ENCODE data around the gene MYO3A. TPM values are rescaled to one million over a fixed set of nuclear protein-coding genes. Genes with fewer than 3 reads are reported as not detected.

Gene MYO3A
- total RNA-seq, 2 donors from 2014 or later: 33.9 to 37.6 TPM

DNA sequence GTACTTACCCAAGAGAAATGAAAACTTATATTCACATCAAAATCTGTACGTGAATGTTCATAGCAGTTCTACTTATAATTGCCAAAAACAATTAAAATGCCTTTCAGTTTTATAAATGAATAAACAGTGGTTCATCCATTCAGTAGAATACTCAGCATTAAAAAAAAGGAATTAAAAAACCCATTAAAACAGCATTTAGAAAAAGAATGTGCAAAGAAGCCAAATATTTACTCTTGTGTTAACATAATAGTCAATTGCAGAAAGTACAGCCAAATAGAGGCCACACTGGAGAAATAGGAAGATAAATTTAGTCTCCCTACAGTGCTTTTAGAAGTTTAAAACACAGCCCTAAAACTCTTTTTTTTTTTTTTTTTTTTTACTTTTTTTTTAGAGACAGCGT lies 54.6 kb downstream of the MYO3A start:
- no peak for TF ChIP-seq CTCF (conservative IDR thresholded peaks at IDR 0.05)
- Histone ChIP-seq H3K4me3 (ENCODE audit: low read length) (no peak overlapping the region), H3K4me1 (ENCODE audit: control insufficient read depth, insufficient read depth, low read length) (no peaks in the 10 kb centered on the region), H3K9me3 (ENCODE audit: control insufficient read depth, low read length) (peaks cover 26% of the 10 kb centered on the region), H3K27ac (ENCODE audit: low read depth, low read length) (no peak overlapping the region), H3K9ac (ENCODE audit: extremely low read depth, low read length, poor library complexity, severe bottlenecking) (no peak overlapping the region), H3K36me3 (ENCODE audit: control insufficient read depth, insufficient read depth, low read length) (peaks cover 5% of the 10 kb centered on the region), H3K27me3 (ENCODE audit: control insufficient read depth, insufficient read depth, low read length, poor library complexity, severe bottlenecking) (no peaks in the 10 kb centered on the region)
- 89% methylated on average over 2 of the region's 2 CpGs; no CpG with 5 or more reads in 1 of the 2 experiments for WGBS, 2 experiments (ENCODE audit: insufficient coverage in 1 of 2, insufficient read length in 1 of 2)
- Mint-ChIP-seq H3K9me3 (peaks cover 43% of the 10 kb centered on the region), H3K27ac (no peak overlapping the region), H3K27me3 (ENCODE audit: insufficient read depth) (no peaks in the 10 kb centered on the region), H3K4me1 (no peaks in the 10 kb centered on the region), H3K36me3 (ENCODE audit: low read depth) (peaks cover 35% of the 10 kb centered on the region), H3K4me3 (no peak overlapping the region)
- DNase-seq: no peak

GRCh38 chr10:25989951-25990350 lies 55.9 kb downstream of the MYO3A start:
- H3K36me3 ChIP-seq (ENCODE audit: control insufficient read depth, insufficient read depth, low read length): no peaks in the 10 kb centered on the region
- no peak for TF ChIP-seq CTCF (conservative IDR thresholded peaks at IDR 0.05)
- no peak overlapping the region for H3K9ac ChIP-seq (ENCODE audit: extremely low read depth, low read length, poor library complexity, severe bottlenecking)
- Mint-ChIP-seq H3K27ac (no peak overlapping the region), H3K4me1 (no peaks in the 10 kb centered on the region), H3K27me3 (ENCODE audit: insufficient read depth) (no peaks in the 10 kb centered on the region), H3K4me3 (no peak overlapping the region), H3K9me3 (peaks cover 42% of the 10 kb centered on the region), H3K36me3 (ENCODE audit: low read depth) (peaks cover 32% of the 10 kb centered on the region)
- 100% methylated on average over 1 of the region's 3 CpGs; no CpG with 5 or more reads in 1 of the 2 experiments for WGBS, 2 experiments (ENCODE audit: insufficient coverage in 1 of 2, insufficient read length in 1 of 2)
- H3K27ac ChIP-seq (ENCODE audit: low read depth, low read length): no peak overlapping the region
- H3K4me3 ChIP-seq (ENCODE audit: low read length): no peak overlapping the region
- H3K4me1 ChIP-seq (ENCODE audit: control insufficient read depth, insufficient read depth, low read length): no peaks in the 10 kb centered on the region
- no peaks in the 10 kb centered on the region for H3K27me3 ChIP-seq (ENCODE audit: control insufficient read depth, insufficient read depth, low read length, poor library complexity, severe bottlenecking)
- no peak for DNase-seq
- peaks cover 13% of the 10 kb centered on the region for H3K9me3 ChIP-seq (ENCODE audit: control insufficient read depth, low read length)

- Histone ChIP-seq H3K9me3 (ENCODE audit: control insufficient read depth, low read length) (peaks cover 4% of the 10 kb centered on the region), H3K4me3 (ENCODE audit: low read length) (no peak overlapping the region), H3K27me3 (ENCODE audit: control insufficient read depth, insufficient read depth, low read length, poor library complexity, severe bottlenecking) (no peaks in the 10 kb centered on the region), H3K27ac (ENCODE audit: low read depth, low read length) (no peak overlapping the region), H3K9ac (ENCODE audit: extremely low read depth, low read length, poor library complexity, severe bottlenecking) (no peak overlapping the region), H3K36me3 (ENCODE audit: control insufficient read depth, insufficient read depth, low read length) (peaks cover 55% of the 10 kb centered on the region), H3K4me1 (ENCODE audit: control insufficient read depth, insufficient read depth, low read length) (no peaks in the 10 kb centered on the region)
- no peaks in the 10 kb centered on the region for H3K27me3 Mint-ChIP-seq (ENCODE audit: insufficient read depth)
- no peak overlapping the region for H3K4me3 Mint-ChIP-seq
- H3K4me1 Mint-ChIP-seq: no peaks in the 10 kb centered on the region
- H3K9me3 Mint-ChIP-seq: peaks cover 20% of the 10 kb centered on the region
- no peak overlapping the region for H3K27ac Mint-ChIP-seq
- H3K36me3 Mint-ChIP-seq (ENCODE audit: low read depth): peaks cover 72% of the 10 kb centered on the region
- 93 to 98% methylated on average over 4 of the region's 4 CpGs for WGBS, 2 experiments (ENCODE audit: insufficient coverage in 1 of 2, insufficient read length in 1 of 2)
- DNase-seq: no peak
- TF ChIP-seq CTCF (conservative IDR thresholded peaks at IDR 0.05): no peak
Measured at GRCh38 chr10:25999295-25999981, 65.4 kb downstream of the MYO3A start.

Data from endodermal cell (in vitro differentiated cells).